GM12873 (cell line): Measurements from ENCODE around the gene WDFY1.

Experiments used
- TF ChIP-seq, protein P1 (sequence below): IDR thresholded peaks from 2 replicates; pipeline ENCODE4 v1.5.1; 2012; ENCODE audit warnings: low read depth, mild to moderate bottlenecking, moderate library complexity, low read length, control low read depth; ENCODE audit not compliant: insufficient read depth; ENCODE audit errors: missing control alignments

Gene WDFY1

DNA sequence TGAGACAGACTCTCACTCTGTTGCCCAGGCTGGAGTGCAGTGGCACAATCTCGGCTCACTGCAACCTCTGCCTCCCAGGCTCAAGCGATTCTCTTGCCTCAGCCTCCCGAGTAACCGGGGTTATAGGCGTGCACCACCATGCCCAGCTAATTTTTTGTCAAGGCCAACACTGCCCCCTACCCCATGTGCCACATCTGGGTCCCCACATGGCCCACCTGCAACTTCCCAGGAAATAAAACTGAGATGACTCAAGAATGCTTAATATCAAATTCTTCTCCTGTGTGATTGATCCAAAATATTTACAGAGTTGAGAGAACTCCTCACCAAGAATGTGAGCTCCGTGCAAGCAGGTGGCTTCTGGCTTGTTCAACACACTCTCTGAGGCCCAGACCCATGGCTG is 116.8 kb downstream of the WDFY1 start:
- TF ChIP-seq, protein P1, sequence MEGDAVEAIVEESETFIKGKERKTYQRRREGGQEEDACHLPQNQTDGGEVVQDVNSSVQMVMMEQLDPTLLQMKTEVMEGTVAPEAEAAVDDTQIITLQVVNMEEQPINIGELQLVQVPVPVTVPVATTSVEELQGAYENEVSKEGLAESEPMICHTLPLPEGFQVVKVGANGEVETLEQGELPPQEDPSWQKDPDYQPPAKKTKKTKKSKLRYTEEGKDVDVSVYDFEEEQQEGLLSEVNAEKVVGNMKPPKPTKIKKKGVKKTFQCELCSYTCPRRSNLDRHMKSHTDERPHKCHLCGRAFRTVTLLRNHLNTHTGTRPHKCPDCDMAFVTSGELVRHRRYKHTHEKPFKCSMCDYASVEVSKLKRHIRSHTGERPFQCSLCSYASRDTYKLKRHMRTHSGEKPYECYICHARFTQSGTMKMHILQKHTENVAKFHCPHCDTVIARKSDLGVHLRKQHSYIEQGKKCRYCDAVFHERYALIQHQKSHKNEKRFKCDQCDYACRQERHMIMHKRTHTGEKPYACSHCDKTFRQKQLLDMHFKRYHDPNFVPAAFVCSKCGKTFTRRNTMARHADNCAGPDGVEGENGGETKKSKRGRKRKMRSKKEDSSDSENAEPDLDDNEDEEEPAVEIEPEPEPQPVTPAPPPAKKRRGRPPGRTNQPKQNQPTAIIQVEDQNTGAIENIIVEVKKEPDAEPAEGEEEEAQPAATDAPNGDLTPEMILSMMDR, result no peak

DNA sequence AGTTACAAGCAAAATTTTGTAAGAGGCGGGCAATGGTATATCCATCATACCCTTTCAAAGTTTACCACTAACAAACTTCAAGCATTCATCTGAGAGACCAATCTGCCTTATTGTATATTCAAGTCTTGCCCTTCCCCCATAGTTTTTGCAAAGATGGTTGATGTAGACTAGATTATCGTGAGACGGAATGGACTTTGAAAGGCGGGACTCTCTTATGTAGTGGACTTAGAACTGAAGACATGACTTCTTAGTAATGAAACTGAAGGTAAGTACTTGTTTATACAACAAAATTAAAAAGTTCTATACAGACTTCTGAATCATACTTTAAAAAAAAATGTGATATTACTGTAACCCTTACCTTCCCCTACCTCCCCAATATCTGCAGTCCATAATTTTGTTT is 118.1 kb downstream of the WDFY1 start:
- TF ChIP-seq, protein P1, result no peak
